Measurements from ENCODE around the gene LIFR.

LIFR gene

DNA sequence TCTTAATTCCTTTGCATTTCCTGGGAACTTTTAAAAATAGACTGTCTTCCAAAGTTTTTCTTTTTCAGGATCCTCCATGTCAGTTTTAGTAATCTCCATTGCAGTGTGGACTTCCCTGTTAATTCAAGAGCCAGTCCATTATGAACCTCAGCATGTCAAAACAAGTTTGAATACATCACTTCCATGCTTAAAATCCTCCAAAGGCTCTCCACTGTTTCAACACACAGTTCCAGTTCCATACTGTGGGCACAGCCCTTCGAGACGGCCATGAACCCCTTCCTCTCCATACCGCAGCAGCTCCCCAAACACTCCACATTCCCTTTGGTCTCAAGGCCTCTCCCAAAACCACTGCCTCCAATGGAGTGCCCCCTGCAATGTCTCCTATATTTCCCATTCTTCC is 19.5 kb downstream of the LIFR start:
- Histone ChIP-seq H3K4me1 (ENCODE audit: control insufficient read depth, insufficient read depth, low read length) (peaks cover 4% of the 10 kb centered on the region; the same call in 1 of the 2 replicates), H3K27ac (ENCODE audit: low read length) (no peak overlapping the region), H3K27me3 (ENCODE audit: control insufficient read depth, insufficient read depth, low read length) (no peaks in the 10 kb centered on the region), H3K9me3 (ENCODE audit: control insufficient read depth, insufficient read depth, low read length) (no peaks in the 10 kb centered on the region), H3K36me3 (ENCODE audit: control insufficient read depth, insufficient read depth, low read length) (no peaks in the 10 kb centered on the region), H3K4me3 (ENCODE audit: low read length) (no peak overlapping the region)
- DNase-seq (ENCODE audit: low read depth, low spot score) = no peak
- no CpG with 5 or more reads among the region's 3 CpGs for WGBS (ENCODE audit: insufficient coverage, insufficient read length)

GRCh38 chr5:38535845-38536244 is 20.6 kb downstream of the LIFR start:
- H3K27me3 ChIP-seq (ENCODE audit: control insufficient read depth, insufficient read depth, low read length) = no peaks in the 10 kb centered on the region
- H3K4me3 ChIP-seq (ENCODE audit: low read length) = no peak overlapping the region
- WGBS (ENCODE audit: insufficient coverage, insufficient read length) = no CpG with 5 or more reads among the region's 2 CpGs
- no peak overlapping the region for H3K27ac ChIP-seq (ENCODE audit: low read length)
- H3K4me1 ChIP-seq (ENCODE audit: control insufficient read depth, insufficient read depth, low read length) = peaks cover 4% of the 10 kb centered on the region; the same call in 1 of the 2 replicates
- no peaks in the 10 kb centered on the region for H3K36me3 ChIP-seq (ENCODE audit: control insufficient read depth, insufficient read depth, low read length)
- no peaks in the 10 kb centered on the region for H3K9me3 ChIP-seq (ENCODE audit: control insufficient read depth, insufficient read depth, low read length)
- DNase-seq (ENCODE audit: low read depth, low spot score) = no peak

DNA sequence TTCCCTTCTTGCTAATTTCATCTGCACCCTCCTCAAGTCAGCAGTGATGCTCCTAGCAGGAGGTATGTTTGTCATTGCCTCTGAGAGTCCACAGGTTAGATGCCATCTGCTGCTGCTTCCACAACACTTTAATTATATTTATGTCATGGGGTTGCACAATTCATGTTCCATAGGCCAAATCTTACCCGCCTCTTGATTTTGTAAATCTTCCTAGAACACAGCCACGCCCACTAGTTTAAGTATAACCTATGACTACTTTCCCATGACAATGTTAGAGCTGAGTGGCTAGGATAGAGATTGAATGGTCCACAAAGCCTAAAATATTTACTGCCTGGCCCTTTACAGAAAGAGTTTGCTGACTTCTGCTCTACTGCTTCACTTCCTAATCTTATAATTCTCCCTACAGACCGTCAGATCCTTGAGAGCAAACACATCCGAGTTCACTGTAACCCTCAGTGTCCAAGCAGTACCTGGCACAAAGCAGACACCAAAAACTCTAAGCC is 21.1 kb downstream of the LIFR start:
- no peak for DNase-seq (ENCODE audit: low read depth, low spot score)

GRCh38 chr5:38534156-38534453 is 22.3 kb downstream of the LIFR start:
- Histone ChIP-seq H3K27ac (ENCODE audit: low read length) (no peak overlapping the region), H3K4me1 (ENCODE audit: control insufficient read depth, insufficient read depth, low read length) (peaks cover 4% of the 10 kb centered on the region; the same call in 1 of the 2 replicates), H3K9me3 (ENCODE audit: control insufficient read depth, insufficient read depth, low read length) (no peaks in the 10 kb centered on the region), H3K36me3 (ENCODE audit: control insufficient read depth, insufficient read depth, low read length) (no peaks in the 10 kb centered on the region), H3K4me3 (ENCODE audit: low read length) (no peak overlapping the region), H3K27me3 (ENCODE audit: control insufficient read depth, insufficient read depth, low read length) (no peaks in the 10 kb centered on the region)
- no peak for DNase-seq (ENCODE audit: low read depth, low spot score)
- WGBS (ENCODE audit: insufficient coverage, insufficient read length) = no CpG with 5 or more reads among the region's 1 CpG

More for the DNA sequence above, 21.1 kb downstream of the LIFR start:
- no CpG with 5 or more reads among the region's 4 CpGs for WGBS (ENCODE audit: insufficient coverage, insufficient read length)
- no peaks in the 10 kb centered on the region for H3K27me3 ChIP-seq (ENCODE audit: control insufficient read depth, insufficient read depth, low read length)
- no peaks in the 10 kb centered on the region for H3K36me3 ChIP-seq (ENCODE audit: control insufficient read depth, insufficient read depth, low read length)
- no peak overlapping the region for H3K4me3 ChIP-seq (ENCODE audit: low read length)
- H3K9me3 ChIP-seq (ENCODE audit: control insufficient read depth, insufficient read depth, low read length) = no peaks in the 10 kb centered on the region
- no peak overlapping the region for H3K27ac ChIP-seq (ENCODE audit: low read length)
- peaks cover 4% of the 10 kb centered on the region; the same call in 1 of the 2 replicates for H3K4me1 ChIP-seq (ENCODE audit: control insufficient read depth, insufficient read depth, low read length)

GRCh38 chr5:38533286-38534155 is 22.9 kb downstream of the LIFR start:
- Histone ChIP-seq H3K27me3 (ENCODE audit: control insufficient read depth, insufficient read depth, low read length) (no peaks in the 10 kb centered on the region), H3K27ac (ENCODE audit: low read length) (no peak overlapping the region), H3K4me1 (ENCODE audit: control insufficient read depth, insufficient read depth, low read length) (peaks cover 4% of the 10 kb centered on the region; the same call in 1 of the 2 replicates), H3K4me3 (ENCODE audit: low read length) (no peak overlapping the region), H3K9me3 (ENCODE audit: control insufficient read depth, insufficient read depth, low read length) (no peaks in the 10 kb centered on the region), H3K36me3 (ENCODE audit: control insufficient read depth, insufficient read depth, low read length) (no peaks in the 10 kb centered on the region)
- no peak for DNase-seq (ENCODE audit: low read depth, low spot score)
- WGBS (ENCODE audit: insufficient coverage, insufficient read length) = no CpG with 5 or more reads among the region's 8 CpGs

DNA sequence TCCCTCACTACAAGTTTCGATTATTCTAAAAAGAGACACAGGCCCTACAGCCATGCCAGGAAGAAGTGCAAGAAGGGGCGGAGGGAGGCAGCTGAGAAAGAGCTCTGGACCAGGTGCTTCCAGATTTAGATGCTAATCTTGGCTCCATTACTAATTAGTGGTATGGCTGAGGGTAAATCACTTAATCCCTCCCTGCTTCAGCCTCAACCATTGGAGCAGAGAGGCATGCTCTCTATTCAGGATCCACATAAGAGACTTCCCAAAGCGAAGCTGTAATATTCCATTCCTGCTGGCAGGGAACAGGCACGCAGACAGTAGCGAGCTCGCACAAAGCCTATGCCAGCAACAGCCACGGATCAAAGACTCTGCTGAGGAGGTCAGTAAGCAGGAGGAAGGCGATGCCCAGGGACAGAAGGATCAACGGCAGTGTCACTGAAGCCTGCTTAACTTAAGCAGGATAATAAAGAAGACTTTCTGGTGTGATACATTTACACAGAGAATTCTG is 24.2 kb downstream of the LIFR start:
- Histone ChIP-seq H3K36me3 (ENCODE audit: control insufficient read depth, insufficient read depth, low read length) (no peaks in the 10 kb centered on the region), H3K27ac (ENCODE audit: low read length) (no peak overlapping the region), H3K4me3 (ENCODE audit: low read length) (no peak overlapping the region), H3K4me1 (ENCODE audit: control insufficient read depth, insufficient read depth, low read length) (peaks cover 6% of the 10 kb centered on the region; the same call in 1 of the 2 replicates), H3K9me3 (ENCODE audit: control insufficient read depth, insufficient read depth, low read length) (no peaks in the 10 kb centered on the region), H3K27me3 (ENCODE audit: control insufficient read depth, insufficient read depth, low read length) (no peaks in the 10 kb centered on the region)
- WGBS (ENCODE audit: insufficient coverage, insufficient read length) = no CpG with 5 or more reads among the region's 9 CpGs
- DNase-seq (ENCODE audit: low read depth, low spot score) = no peak

GRCh38 chr5:38531518-38531917 is 24.9 kb downstream of the LIFR start:
- WGBS (ENCODE audit: insufficient coverage, insufficient read length) = no CpG with 5 or more reads among the region's 3 CpGs
- H3K4me1 ChIP-seq (ENCODE audit: control insufficient read depth, insufficient read depth, low read length) = peaks cover 5% of the 10 kb centered on the region; the same call in 1 of the 2 replicates
- DNase-seq (ENCODE audit: low read depth, low spot score) = no peak

DNA sequence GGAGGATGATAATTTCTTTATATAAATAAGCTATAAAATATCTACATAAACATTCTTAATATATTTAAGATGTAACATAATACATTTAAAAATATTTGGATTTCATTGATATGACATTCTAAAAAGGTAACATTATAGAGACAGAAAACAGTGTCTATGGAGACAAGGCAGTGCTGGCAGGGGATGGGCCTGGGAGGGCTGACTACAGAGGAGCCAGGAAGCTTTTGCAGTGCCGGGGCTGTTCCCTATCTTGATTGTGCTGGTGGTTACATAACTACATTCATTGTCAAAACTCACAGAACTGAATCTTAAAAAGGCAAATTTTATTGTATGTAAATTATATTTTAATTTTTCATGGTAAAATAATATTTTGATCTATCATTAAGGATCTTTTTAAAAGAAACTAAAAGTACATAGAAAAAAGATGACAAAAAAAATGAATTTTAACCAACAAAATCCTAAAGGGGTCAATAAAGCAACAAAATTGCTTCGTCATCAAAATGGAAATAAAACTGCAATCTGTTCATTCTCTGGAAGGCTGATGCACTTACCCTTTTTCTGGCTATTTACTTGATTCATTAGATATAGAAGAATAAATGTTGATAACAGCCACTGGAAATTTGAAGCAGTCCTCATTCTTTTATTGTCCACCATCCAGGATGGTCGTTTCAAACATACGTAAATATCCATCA is 26.3 kb downstream of the LIFR start:
- H3K4me1 ChIP-seq (ENCODE audit: control insufficient read depth, insufficient read depth, low read length) = peaks cover 5% of the 10 kb centered on the region; the same call in 1 of the 2 replicates
- WGBS (ENCODE audit: insufficient coverage, insufficient read length) = no CpG with 5 or more reads among the region's 4 CpGs
- H3K4me3 ChIP-seq (ENCODE audit: low read length) = no peak overlapping the region
- DNase-seq (ENCODE audit: low read depth, low spot score) = no peak
- no peaks in the 10 kb centered on the region for H3K36me3 ChIP-seq (ENCODE audit: control insufficient read depth, insufficient read depth, low read length)
- H3K27me3 ChIP-seq (ENCODE audit: control insufficient read depth, insufficient read depth, low read length) = no peaks in the 10 kb centered on the region
- no peaks in the 10 kb centered on the region for H3K9me3 ChIP-seq (ENCODE audit: control insufficient read depth, insufficient read depth, low read length)
- no peak overlapping the region for H3K27ac ChIP-seq (ENCODE audit: low read length)

More at GRCh38 chr5:38531518-38531917, 24.9 kb downstream of the LIFR start:
- H3K27ac ChIP-seq (ENCODE audit: low read length) = no peak overlapping the region
- no peak overlapping the region for H3K4me3 ChIP-seq (ENCODE audit: low read length)
- H3K9me3 ChIP-seq (ENCODE audit: control insufficient read depth, insufficient read depth, low read length) = no peaks in the 10 kb centered on the region
- no peaks in the 10 kb centered on the region for H3K36me3 ChIP-seq (ENCODE audit: control insufficient read depth, insufficient read depth, low read length)
- H3K27me3 ChIP-seq (ENCODE audit: control insufficient read depth, insufficient read depth, low read length) = no peaks in the 10 kb centered on the region

GRCh38 chr5:38528162-38528703 is 28.2 kb downstream of the LIFR start:
- no peak for DNase-seq (ENCODE audit: low read depth, low spot score)
- no peaks in the 10 kb centered on the region for H3K9me3 ChIP-seq (ENCODE audit: control insufficient read depth, insufficient read depth, low read length)
- no CpG with 5 or more reads among the region's 3 CpGs for WGBS (ENCODE audit: insufficient coverage, insufficient read length)
- peaks cover 5% of the 10 kb centered on the region; the same call in 1 of the 2 replicates for H3K4me1 ChIP-seq (ENCODE audit: control insufficient read depth, insufficient read depth, low read length)
- no peaks in the 10 kb centered on the region for H3K36me3 ChIP-seq (ENCODE audit: control insufficient read depth, insufficient read depth, low read length)
- no peak overlapping the region for H3K4me3 ChIP-seq (ENCODE audit: low read length)
- H3K27ac ChIP-seq (ENCODE audit: low read length) = no peak overlapping the region
- H3K27me3 ChIP-seq (ENCODE audit: control insufficient read depth, insufficient read depth, low read length) = no peaks in the 10 kb centered on the region

DNA sequence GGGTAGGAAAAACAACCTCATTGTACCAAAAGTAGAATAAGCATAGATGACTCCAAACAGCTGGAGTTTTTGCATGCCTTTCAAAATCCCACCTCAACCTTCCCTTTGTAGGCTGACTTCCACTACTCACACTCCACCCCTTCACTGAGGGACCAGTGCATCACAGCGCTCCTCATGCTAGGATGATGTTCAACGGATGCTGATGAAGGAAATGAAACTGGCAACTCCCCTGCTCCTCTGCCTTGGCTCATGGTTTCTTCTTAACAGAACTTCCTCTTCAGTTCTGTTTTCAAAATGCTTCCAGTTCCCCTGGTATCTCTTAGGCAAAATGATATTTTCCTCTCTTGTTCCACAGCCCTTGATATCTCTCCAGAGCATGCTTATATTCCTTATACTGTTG is 29.0 kb downstream of the LIFR start:
- no peaks in the 10 kb centered on the region for H3K9me3 ChIP-seq (ENCODE audit: control insufficient read depth, insufficient read depth, low read length)
- H3K27me3 ChIP-seq (ENCODE audit: control insufficient read depth, insufficient read depth, low read length) = no peaks in the 10 kb centered on the region
- WGBS (ENCODE audit: insufficient coverage, insufficient read length) = no CpG with 5 or more reads among the region's 2 CpGs
- no peak overlapping the region for H3K27ac ChIP-seq (ENCODE audit: low read length)
- no peak for DNase-seq (ENCODE audit: low read depth, low spot score)
- H3K4me3 ChIP-seq (ENCODE audit: low read length) = no peak overlapping the region
- H3K36me3 ChIP-seq (ENCODE audit: control insufficient read depth, insufficient read depth, low read length) = no peaks in the 10 kb centered on the region
- 0 out of 2 replicates have a peak, but pooled peaks cover 3% of the 10 kb centered on the region for H3K4me1 ChIP-seq (ENCODE audit: control insufficient read depth, insufficient read depth, low read length)

Measured in iPS DF 6.9 (cell line).